22Rv1 (cell line): ENCODE measurements around the gene AKT1S1.

Source experiments
- H3K27ac ChIP-seq: fragments of 450-650 bp; 2 replicates; pipeline ENCODE4 v1.5.1; 2017
- ZFX ChIP-seq: fragments of 450-650 bp; IDR thresholded peaks from 2 replicates; pipeline ENCODE4 v1.6.1; 2017; ENCODE audit warnings: antibody characterized with exemption, borderline replicate concordance
- TF ChIP-seq, protein P1 (sequence below): fragments of 450-650 bp; IDR thresholded peaks from 2 replicates; pipeline ENCODE4 v1.5.1; 2017; ENCODE audit warnings: mild to moderate bottlenecking

The AKT1S1 gene

DNA sequence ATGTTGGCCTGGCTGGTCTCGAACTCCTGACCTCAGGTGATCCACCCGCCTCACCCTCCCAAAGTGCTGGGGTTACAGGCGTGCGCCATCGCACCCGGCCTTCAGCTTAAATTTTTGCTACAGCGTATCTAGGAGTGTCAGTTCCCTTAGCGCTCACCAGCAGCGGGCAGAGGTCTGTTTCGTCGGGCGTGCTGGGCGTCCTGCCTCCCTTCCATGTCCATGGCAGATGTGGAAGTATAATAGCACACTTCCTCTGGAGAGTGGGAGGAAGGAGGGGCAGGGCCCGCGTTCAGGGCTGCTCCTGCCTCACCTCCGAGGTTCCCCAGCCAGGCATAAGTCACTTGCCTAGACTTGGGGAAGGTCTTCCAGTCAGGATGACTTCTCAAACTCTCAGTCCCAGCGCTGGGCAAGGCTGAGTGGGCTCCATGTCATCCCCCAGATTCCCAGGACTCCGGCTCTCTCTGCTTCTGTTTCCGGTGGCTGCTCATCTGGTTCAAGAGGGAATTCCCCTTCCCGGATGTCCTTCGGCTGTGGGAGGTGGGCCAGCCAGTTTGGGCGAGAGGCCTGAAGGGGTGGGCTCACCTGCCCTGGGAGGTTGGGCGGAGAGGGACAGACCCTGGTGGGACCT lies 10.0 kb upstream of the AKT1S1 start:
- no peak for TF ChIP-seq ZFX
- TF ChIP-seq, protein P1, sequence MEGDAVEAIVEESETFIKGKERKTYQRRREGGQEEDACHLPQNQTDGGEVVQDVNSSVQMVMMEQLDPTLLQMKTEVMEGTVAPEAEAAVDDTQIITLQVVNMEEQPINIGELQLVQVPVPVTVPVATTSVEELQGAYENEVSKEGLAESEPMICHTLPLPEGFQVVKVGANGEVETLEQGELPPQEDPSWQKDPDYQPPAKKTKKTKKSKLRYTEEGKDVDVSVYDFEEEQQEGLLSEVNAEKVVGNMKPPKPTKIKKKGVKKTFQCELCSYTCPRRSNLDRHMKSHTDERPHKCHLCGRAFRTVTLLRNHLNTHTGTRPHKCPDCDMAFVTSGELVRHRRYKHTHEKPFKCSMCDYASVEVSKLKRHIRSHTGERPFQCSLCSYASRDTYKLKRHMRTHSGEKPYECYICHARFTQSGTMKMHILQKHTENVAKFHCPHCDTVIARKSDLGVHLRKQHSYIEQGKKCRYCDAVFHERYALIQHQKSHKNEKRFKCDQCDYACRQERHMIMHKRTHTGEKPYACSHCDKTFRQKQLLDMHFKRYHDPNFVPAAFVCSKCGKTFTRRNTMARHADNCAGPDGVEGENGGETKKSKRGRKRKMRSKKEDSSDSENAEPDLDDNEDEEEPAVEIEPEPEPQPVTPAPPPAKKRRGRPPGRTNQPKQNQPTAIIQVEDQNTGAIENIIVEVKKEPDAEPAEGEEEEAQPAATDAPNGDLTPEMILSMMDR = no peak
- no peak overlapping the region for H3K27ac ChIP-seq

DNA sequence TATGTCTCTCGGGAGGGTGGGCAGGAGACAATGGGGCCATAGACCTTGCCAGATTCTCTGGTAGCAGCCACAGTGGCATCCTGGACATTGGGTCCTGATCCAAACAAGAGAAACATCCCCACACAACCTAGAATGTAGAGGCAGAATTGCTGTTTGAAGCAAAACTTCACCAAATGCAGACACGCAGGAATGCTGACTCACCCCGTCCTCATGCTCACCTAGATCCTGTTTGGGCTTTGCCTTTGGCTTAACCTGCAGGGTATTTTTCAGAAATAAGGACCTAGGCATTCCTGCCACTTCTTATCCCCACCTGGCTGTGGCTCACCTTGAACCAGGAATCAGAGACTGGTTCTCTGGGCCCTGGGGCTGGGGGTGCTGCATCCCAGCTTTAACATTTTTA lies 7.6 kb upstream of the AKT1S1 start:
- 0 out of 2 replicates have a peak overlapping the region, but pooled peaks have one; percentile 29 for H3K27ac ChIP-seq
- TF ChIP-seq ZFX = no peak
- TF ChIP-seq, protein P1 = no peak

GRCh38 chr19:49884109-49884508 lies 7.0 kb upstream of the AKT1S1 start:
- no peak for TF ChIP-seq ZFX
- TF ChIP-seq, protein P1 = no peak

GRCh38 chr19:49883094-49883493 lies 5.9 kb upstream of the AKT1S1 start:
- no peak overlapping the region for H3K27ac ChIP-seq
- TF ChIP-seq, protein P1 = no peak
- no peak for TF ChIP-seq ZFX

More at GRCh38 chr19:49884109-49884508, 7.0 kb upstream of the AKT1S1 start:
- no peak overlapping the region for H3K27ac ChIP-seq

GRCh38 chr19:49882643-49883042 lies 5.5 kb upstream of the AKT1S1 start:
- no peak overlapping the region for H3K27ac ChIP-seq
- TF ChIP-seq ZFX = no peak
- TF ChIP-seq, protein P1 = no peak

DNA sequence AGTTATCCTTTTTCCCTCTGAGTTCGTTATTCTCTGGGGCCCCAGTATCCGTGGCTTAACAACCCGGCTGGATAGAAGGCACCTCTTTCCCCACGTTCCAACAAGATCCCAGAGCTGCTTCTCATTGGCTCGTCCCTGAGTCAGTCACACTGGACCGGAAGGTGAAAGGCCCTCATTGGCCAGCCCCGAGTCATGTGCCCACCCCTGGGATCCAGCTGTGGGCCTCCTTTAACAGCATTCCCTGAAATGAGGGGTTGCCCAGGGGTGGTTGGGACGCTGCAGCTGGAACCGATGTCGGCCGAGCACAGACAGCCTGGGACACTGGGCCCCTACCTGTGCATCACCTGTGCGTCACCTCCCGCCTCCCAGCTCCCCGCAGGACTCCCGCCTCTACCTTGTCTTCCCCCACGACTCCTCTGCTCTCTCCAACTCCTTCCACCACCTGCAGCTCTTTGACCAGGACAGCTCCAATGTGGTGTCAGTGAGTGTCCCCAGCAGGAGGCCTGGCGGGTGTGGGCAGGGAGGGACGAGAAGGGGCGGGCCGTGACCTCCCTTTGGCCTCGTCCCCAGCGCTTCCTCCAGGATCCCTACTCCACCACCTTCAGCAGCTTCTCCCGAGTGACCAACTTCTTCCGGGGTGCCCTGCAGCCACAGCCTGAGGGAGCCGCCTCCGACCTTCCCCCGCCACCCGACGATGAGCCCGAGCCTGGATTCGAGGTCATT lies 4.7 kb upstream of the AKT1S1 start:
- no peak for TF ChIP-seq ZFX
- TF ChIP-seq, protein P1 = no peak
- H3K27ac ChIP-seq = no peak overlapping the region

- no peak overlapping the region for H3K27ac ChIP-seq
- TF ChIP-seq, protein P1 = no peak
- TF ChIP-seq ZFX = no peak
These were observed 4.0 kb upstream of the AKT1S1 start for GRCh38 chr19:49881186-49881585.
